Measurements from ENCODE around the gene SLC39A2. TPM values are rescaled to one million over a fixed set of nuclear protein-coding genes. Genes with fewer than 3 reads are reported as not detected.

SLC39A2 gene
- polyA plus RNA-seq, 1 donor: 0.06 TPM

DNA sequence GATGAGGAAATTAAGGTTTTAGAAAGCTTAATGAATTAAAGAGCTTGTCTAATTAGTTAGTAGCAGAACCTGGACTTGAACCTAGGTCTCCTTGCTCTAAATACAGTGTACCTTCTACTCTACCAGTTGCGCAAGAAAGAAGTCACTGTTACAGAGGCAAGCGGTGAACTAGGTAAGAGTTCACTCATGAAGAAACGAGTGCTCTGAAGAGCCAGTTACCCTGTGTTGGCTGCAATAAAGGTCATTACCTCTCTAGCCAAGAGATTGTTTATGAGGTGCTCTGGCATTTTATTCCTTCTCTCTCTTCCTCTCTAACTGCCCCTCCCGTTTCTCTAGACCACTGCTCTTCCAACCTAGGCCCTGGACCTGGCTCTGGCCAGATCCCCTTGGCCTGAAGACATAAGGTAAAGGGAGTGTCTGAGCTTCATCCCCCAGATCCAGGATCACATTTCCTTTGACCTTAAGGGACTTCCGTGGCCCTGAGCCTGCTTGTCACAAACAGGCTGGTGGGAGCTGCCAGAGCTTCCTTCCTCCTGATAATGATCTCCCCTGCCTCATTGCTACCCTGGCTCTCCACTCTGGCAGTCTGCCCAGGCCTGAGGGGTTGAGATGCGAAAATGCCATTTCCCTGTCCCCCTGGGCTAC is 45.0 kb downstream of the SLC39A2 start:
- peak; percentile 72 to 80 for DNase-seq

DNA sequence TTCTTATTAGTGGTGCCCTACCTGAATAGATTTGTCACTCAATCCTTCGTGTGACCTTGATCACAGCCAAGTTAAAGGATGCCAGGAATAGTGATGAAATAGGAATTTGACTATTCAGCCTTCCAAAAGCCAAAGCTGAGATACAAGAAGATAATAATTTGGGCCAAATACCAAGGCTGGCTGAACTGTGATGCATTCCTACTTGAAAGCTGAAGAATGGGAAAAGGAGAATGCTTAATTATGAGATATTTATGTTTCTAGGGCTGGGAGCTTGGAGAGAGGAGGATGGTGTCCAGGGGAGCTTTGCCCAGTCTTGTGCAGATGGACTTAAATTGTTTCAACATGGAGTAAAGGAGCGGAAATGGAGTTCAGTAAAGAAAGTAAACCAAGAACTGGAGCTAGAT is 48.3 kb downstream of the SLC39A2 start:
- Histone ChIP-seq H3K27me3 (ENCODE audit: control insufficient read depth, insufficient read depth, low read length) (no peaks in the 10 kb centered on the region), H3K4me3 (ENCODE audit: low read length) (no peak overlapping the region), H3K36me3 (ENCODE audit: control insufficient read depth, insufficient read depth, low read length) (no peaks in the 10 kb centered on the region), H3K27ac (ENCODE audit: low read length) (no peak overlapping the region), H3K4me1 (ENCODE audit: control insufficient read depth, insufficient read depth, low read length) (peaks cover 8% of the 10 kb centered on the region), H3K9me3 (ENCODE audit: control insufficient read depth, low read depth, low read length) (no peaks in the 10 kb centered on the region)
- DNase-seq: no peak
- 83% methylated on average over 1 of the region's 2 CpGs for WGBS (ENCODE audit: insufficient coverage, low lambda C conversion rate)

More for the DNA sequence above, 45.0 kb downstream of the SLC39A2 start:
- H3K9me3 ChIP-seq (ENCODE audit: control insufficient read depth, low read depth, low read length): no peaks in the 10 kb centered on the region
- no peaks in the 10 kb centered on the region for H3K27me3 ChIP-seq (ENCODE audit: control insufficient read depth, insufficient read depth, low read length)
- H3K4me3 ChIP-seq (ENCODE audit: low read length): no peak overlapping the region
- H3K4me1 ChIP-seq (ENCODE audit: control insufficient read depth, insufficient read depth, low read length): peaks cover 18% of the 10 kb centered on the region
- H3K27ac ChIP-seq (ENCODE audit: low read length): peak overlapping the region; percentile 9
- H3K36me3 ChIP-seq (ENCODE audit: control insufficient read depth, insufficient read depth, low read length): no peaks in the 10 kb centered on the region
- no CpG with 5 or more reads among the region's 6 CpGs for WGBS (ENCODE audit: insufficient coverage, low lambda C conversion rate)

DNA sequence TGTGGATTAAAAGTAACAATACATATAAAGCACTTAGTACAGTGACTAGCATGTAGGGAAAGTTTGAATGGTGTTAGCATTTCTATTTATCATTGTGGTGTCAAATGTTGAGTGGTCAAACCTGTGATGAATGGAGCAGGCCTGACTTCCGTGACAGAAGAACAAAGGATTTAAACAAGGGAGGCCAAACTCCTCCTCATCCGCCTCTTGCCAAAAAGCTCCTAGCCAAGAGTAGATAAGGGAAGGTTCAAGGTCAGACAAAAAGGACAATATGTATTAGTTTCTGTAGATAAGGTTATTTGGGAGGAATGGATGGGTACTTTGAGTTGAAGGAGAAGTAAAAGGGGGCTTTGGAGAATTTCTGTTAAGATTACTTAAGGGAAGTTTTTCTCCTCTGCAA is 49.5 kb downstream of the SLC39A2 start:
- no peaks in the 10 kb centered on the region for H3K36me3 ChIP-seq (ENCODE audit: control insufficient read depth, insufficient read depth, low read length)
- no peaks in the 10 kb centered on the region for H3K27me3 ChIP-seq (ENCODE audit: control insufficient read depth, insufficient read depth, low read length)
- no peaks in the 10 kb centered on the region for H3K9me3 ChIP-seq (ENCODE audit: control insufficient read depth, low read depth, low read length)
- H3K4me1 ChIP-seq (ENCODE audit: control insufficient read depth, insufficient read depth, low read length): peaks cover 4% of the 10 kb centered on the region
- DNase-seq: no peak
- 100% methylated on average over 1 of the region's 2 CpGs for WGBS (ENCODE audit: insufficient coverage, low lambda C conversion rate)
- no peak overlapping the region for H3K27ac ChIP-seq (ENCODE audit: low read length)
- H3K4me3 ChIP-seq (ENCODE audit: low read length): no peak overlapping the region

DNA sequence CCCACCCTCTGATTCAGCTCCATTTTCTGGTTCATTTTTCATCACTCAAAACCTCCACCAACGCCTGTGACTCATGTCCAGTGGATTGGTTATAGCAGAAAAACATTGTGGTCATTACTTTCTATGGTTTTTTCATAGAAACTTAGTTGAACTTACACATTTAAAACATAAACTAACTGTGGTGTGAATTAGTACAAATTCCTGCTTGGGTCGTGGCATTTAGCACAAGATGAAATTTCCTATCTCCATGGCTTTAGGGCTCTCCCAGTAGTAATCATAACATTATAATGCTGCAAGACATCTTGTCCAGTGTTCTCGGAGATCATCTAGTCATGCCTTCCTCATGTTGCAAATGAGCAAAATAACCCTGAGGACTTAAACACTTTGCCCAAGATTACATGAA is 50.2 kb downstream of the SLC39A2 start:
- Histone ChIP-seq H3K36me3 (ENCODE audit: control insufficient read depth, insufficient read depth, low read length) (no peaks in the 10 kb centered on the region), H3K27me3 (ENCODE audit: control insufficient read depth, insufficient read depth, low read length) (no peaks in the 10 kb centered on the region), H3K27ac (ENCODE audit: low read length) (no peak overlapping the region), H3K4me3 (ENCODE audit: low read length) (no peak overlapping the region), H3K9me3 (ENCODE audit: control insufficient read depth, low read depth, low read length) (no peaks in the 10 kb centered on the region), H3K4me1 (ENCODE audit: control insufficient read depth, insufficient read depth, low read length) (peaks cover 7% of the 10 kb centered on the region)
- 60% methylated on average over 2 of the region's 3 CpGs for WGBS (ENCODE audit: insufficient coverage, low lambda C conversion rate)
- DNase-seq: no peak

DNA sequence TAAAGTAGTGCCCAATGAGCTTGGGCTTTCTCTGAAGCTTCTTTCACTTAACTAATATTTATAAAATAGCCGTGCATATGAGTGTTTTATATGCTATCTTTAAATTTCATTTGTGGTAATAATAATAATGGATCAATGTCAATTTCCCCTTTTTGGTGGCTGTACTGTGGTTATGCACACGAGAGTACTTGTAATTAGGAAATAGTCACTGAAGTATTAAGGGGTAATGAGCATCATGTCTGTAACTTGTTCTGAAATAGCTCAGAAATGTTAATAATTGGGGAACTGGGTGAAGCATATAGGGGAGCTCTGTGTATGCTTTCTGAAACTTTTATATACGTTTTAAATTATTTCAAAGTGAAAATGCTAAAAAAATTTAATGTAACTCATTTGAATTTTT is 51.5 kb downstream of the SLC39A2 start:
- Histone ChIP-seq H3K4me1 (ENCODE audit: control insufficient read depth, insufficient read depth, low read length) (peaks cover 12% of the 10 kb centered on the region), H3K27ac (ENCODE audit: low read length) (no peak overlapping the region), H3K36me3 (ENCODE audit: control insufficient read depth, insufficient read depth, low read length) (no peaks in the 10 kb centered on the region), H3K9me3 (ENCODE audit: control insufficient read depth, low read depth, low read length) (no peaks in the 10 kb centered on the region), H3K27me3 (ENCODE audit: control insufficient read depth, insufficient read depth, low read length) (no peaks in the 10 kb centered on the region), H3K4me3 (ENCODE audit: low read length) (no peak overlapping the region)
- no peak for DNase-seq
- 87% methylated on average over 3 of the region's 3 CpGs for WGBS (ENCODE audit: insufficient coverage, low lambda C conversion rate)

Other genes with a start within 250 kb of the SLC39A2 start
- not detected for gene EDDM3B, start 230.9 kb upstream of the SLC39A2 start, polyA plus RNA-seq
- gene RNASE6, start 218.0 kb upstream of the SLC39A2 start, polyA plus RNA-seq: 15.9 TPM
- gene RNASE1, start 196.4 kb upstream of the SLC39A2 start, polyA plus RNA-seq: 107 TPM
- gene RNASE3, start 107.9 kb upstream of the SLC39A2 start, polyA plus RNA-seq: 0.18 TPM
- gene RNASE2, start 43.8 kb upstream of the SLC39A2 start, polyA plus RNA-seq: 0.39 TPM
- 86.6 TPM for gene METTL17, start 9.3 kb upstream of the SLC39A2 start, polyA plus RNA-seq
- 76.5 TPM for gene NDRG2, start 25.8 kb downstream of the SLC39A2 start, polyA plus RNA-seq
- 0.16 TPM for gene TPPP2, start 30.9 kb downstream of the SLC39A2 start, polyA plus RNA-seq
- gene RNASE13, start 35.5 kb downstream of the SLC39A2 start, polyA plus RNA-seq: 0.09 TPM
- gene RNASE7, start 43.1 kb downstream of the SLC39A2 start, polyA plus RNA-seq: 0.09 TPM
- gene RNASE8, start 58.5 kb downstream of the SLC39A2 start, polyA plus RNA-seq: not detected
- 28.7 TPM for gene ARHGEF40, start 71.0 kb downstream of the SLC39A2 start, polyA plus RNA-seq
- gene ZNF219, start 99.4 kb downstream of the SLC39A2 start, polyA plus RNA-seq: 45.2 TPM
- 62.3 TPM for gene TMEM253, start 101.8 kb downstream of the SLC39A2 start, polyA plus RNA-seq
- not detected for gene OR5AU1, start 156.8 kb downstream of the SLC39A2 start, polyA plus RNA-seq

All from large intestine (tissue), 3 donors.